Measurements from ENCODE around the gene FKRP. TPM values are rescaled to one million over a fixed set of nuclear protein-coding genes. Genes with fewer than 3 reads are reported as not detected.
A peak's percentile ranks its signal among the peaks of the same experiment; 100 is the strongest.

The FKRP gene
- total and polyA plus RNA-seq, 12 donors = 13.0 to 22.8 (median 19.7) TPM

DNA sequence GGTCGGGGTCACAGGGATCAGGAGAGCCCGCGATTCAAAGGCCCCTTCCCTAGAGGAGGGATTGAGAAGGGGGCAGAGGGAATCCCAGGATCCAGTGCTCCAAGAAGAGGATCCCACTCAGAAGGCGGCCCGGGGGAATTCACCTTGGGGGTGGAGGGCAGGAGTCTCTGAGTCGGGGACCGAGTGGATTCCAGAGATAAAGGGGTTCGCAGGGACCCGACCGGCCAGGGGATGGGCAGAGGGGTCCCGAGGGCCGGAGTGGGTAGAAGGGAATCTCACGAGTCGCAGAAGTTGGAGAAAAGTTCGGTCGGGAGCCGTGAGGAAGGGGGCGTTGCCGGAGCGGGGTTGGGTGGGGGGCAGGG is 29.2 kb upstream of the FKRP start:
- intact Hi-C loops (cut with DNase I) = no loop called here
- Histone ChIP-seq H3K4me3 (peak overlapping the region; percentile 48 to 97 (median 84)), H3K36me3 (peaks cover 0 to 44% (median 21%) of the 10 kb centered on the region in 9 donors), H3K9me3 (no peaks in the 10 kb centered on the region), H3K27ac (peak overlapping the region; percentile 48 to 95 (median 90)), H3K27me3 (no peaks in the 10 kb centered on the region), H3K4me1 (peaks cover 8 to 59% (median 45%) of the 10 kb centered on the region in 9 donors)
- peak in 3 of 8 donors; percentile 0 to 1 (median 0) for ATAC-seq
- TF ChIP-seq, protein P1, sequence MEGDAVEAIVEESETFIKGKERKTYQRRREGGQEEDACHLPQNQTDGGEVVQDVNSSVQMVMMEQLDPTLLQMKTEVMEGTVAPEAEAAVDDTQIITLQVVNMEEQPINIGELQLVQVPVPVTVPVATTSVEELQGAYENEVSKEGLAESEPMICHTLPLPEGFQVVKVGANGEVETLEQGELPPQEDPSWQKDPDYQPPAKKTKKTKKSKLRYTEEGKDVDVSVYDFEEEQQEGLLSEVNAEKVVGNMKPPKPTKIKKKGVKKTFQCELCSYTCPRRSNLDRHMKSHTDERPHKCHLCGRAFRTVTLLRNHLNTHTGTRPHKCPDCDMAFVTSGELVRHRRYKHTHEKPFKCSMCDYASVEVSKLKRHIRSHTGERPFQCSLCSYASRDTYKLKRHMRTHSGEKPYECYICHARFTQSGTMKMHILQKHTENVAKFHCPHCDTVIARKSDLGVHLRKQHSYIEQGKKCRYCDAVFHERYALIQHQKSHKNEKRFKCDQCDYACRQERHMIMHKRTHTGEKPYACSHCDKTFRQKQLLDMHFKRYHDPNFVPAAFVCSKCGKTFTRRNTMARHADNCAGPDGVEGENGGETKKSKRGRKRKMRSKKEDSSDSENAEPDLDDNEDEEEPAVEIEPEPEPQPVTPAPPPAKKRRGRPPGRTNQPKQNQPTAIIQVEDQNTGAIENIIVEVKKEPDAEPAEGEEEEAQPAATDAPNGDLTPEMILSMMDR (IDR thresholded peaks at IDR 0.05) = no peak
- no peak for DNase-seq
- WGBS, 2 donors = 0 to 1% methylated on average over 18 to 20 of the region's 20 CpGs

DNA sequence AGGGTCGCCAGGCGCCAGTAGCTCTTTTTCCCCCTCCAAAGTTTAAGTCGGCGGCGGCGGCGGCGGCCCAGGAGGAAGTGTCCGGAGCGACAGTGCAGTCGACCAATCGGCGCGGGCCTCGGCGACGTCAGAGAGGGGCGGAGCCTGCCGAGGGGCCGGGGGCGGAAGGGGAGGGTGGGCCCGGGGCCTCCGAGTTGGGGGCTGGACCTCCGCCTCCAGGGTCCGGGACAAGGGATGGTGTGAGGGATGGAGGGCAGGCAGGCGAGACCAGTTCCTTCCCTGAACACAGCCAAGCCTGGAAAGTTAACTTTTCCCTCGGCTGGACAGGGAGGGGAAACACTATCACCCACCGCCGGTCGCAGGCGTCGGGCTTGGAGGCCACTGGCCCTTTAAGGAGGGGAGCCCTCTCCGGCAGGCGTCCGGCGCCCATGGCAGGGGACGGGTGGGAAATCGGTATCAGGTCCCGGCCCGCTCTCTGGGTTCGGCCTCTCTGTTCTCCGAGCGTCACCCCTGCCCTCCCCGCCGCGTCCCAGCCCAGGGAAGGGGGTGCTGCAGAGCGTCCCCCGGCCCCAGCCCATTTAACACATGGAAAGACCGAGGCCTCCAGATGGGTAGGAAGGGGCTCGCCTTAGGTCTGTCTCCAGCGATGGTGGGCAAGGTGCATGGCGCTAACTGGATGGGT is 28.7 kb upstream of the FKRP start, which contains the start of gene PRKD2:
TSS of gene PRKD2 (minus strand) at position 81 of the 682 bp plus-strand sequence. CDS start 744 bp downstream, outside the sequence.
- ATAC-seq = peak; percentile 85 to 90 (median 88)
- Histone ChIP-seq H3K4me1 (peaks cover 8 to 59% (median 45%) of the 10 kb centered on the region in 9 donors), H3K4me3 (peak within 1 kb of the TSS; percentile 48 to 97 (median 84)), H3K27ac (peak within 1 kb of the TSS; percentile 48 to 95 (median 90)), H3K27me3 (no peaks in the 10 kb centered on the region), H3K36me3 (peaks cover 0 to 44% (median 26%) of the 10 kb centered on the region in 9 donors), H3K9me3 (no peaks in the 10 kb centered on the region)
- TF ChIP-seq, protein P1 (IDR thresholded peaks at IDR 0.05) = no peak
- intact Hi-C loops (cut with DNase I) = no loop called here
- WGBS, 2 donors = 1 to 2% methylated on average over 43 to 52 of the region's 52 CpGs
- DNase-seq = peak; percentile 95

DNA sequence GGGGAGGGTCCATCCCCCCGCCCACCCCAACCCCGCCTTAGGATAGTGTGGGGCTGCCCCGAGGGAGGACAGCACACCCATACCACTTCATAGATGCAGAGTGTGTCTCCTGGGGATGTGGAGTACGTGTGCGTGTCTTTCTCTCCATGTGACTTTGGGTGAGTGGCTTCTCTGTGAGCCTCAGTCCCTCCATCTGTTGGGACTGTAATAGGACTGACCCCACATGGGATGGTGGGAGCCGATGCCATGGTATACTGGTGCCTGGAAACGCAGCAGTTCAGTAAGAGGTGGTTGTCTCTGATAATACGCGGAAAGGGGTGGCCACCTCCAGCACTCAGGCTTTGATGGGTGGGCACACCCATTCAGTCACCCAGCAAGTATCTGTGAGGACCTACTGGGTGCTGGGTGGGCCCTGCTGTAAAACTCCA is 28.1 kb upstream of the FKRP start:
- Histone ChIP-seq H3K36me3 (peaks cover 0 to 45% (median 32%) of the 10 kb centered on the region in 9 donors), H3K27me3 (no peaks in the 10 kb centered on the region), H3K4me1 (peaks cover 8 to 56% (median 43%) of the 10 kb centered on the region in 9 donors), H3K27ac (peak overlapping the region; percentile 48 to 95 (median 90)), H3K4me3 (peak overlapping the region; percentile 48 to 97 (median 84)), H3K9me3 (no peaks in the 10 kb centered on the region)
- DNase-seq (no peak), ATAC-seq (peak in 1 of 8 donors; percentile 2)
- intact Hi-C loops (cut with DNase I) = no loop called here
- TF ChIP-seq, protein P1 (IDR thresholded peaks at IDR 0.05) = no peak
- 22 to 36% methylated on average over 9 of the region's 9 CpGs for WGBS, 2 donors

DNA sequence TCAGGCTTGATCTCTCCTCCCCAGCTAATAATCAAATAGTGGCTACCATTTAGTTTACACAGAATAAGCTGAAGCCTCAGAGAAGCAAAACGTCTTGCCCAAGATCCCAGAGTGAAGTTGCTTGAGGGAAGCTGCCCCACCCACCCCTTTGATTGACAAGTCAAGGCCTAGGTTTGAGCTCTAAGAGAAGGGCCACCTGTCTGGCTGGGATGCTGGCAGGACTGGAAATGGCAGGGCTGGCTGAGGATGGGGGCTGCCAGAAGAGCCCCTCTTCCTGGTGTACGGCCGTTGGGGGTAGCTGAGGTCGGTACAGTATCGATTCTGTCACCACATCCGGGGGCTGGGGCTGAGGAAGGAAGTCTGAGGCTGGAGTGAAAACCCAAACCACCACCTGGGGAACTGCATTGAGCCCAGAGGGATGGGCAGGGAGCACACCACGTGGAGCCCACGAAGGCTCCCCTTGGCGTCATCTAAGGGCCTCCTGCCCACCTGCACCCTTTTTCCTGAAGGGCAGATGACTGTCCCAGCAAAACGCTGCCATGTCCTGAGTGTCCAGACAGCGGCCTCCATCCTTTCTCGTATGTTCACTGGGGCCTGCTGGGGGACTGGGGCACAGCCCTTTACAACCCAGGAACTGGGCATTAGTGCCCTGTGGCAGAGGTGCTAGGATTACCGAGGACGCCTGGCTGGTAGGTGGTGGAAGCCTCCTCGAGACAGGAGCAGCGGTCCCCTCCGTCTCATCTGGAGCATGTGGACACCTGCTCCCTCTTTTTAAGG is 27.5 kb upstream of the FKRP start:
- intact Hi-C loops (cut with DNase I) = no loop called here
- Histone ChIP-seq H3K4me3 (peak overlapping the region in 6 of 10 donors; percentile 63 to 91 (median 88)), H3K4me1 (peaks cover 8 to 56% (median 37%) of the 10 kb centered on the region in 9 donors), H3K27me3 (no peaks in the 10 kb centered on the region), H3K36me3 (peaks cover 3 to 51% (median 38%) of the 10 kb centered on the region in 9 donors), H3K27ac (peak overlapping the region in 9 of 10 donors; percentile 77 to 95 (median 91)), H3K9me3 (no peaks in the 10 kb centered on the region)
- ATAC-seq = no peak
- no peak for DNase-seq
- WGBS, 2 donors = 59 to 60% methylated on average over 17 of the region's 17 CpGs
- TF ChIP-seq, protein P1 (IDR thresholded peaks at IDR 0.05) = no peak
